Thyroid gland (tissue), 4 donors: Measurements from ENCODE around the gene RASSF4.

Experiments used
- CTCF ChIP-seq, 6 experiments: fragments of 200-600 bp in 3 of 6; fragments of 450-650 bp in 3 of 6; sonication (generic) in 3 of 6; IDR thresholded peaks; one replicate each; pipeline ENCODE4 v1.5.1; 2016 to 2019; ENCODE audit warnings: antibody characterized with exemption in 6 of 6, mild to moderate bottlenecking in 2 of 6, inconsistent platforms in 1 of 6, moderate library complexity in 1 of 6
- POLR2A ChIP-seq, 2 donors: fragments of 450-650 bp; IDR thresholded peaks; one replicate each; pipeline ENCODE4 v1.6.1; 2017; ENCODE audit warnings: antibody characterized with exemption in 2 of 2, mild to moderate bottlenecking in 2 of 2, moderate library complexity in 1 of 2

GRCh38 chr10:44916429-44916828 lies 43.2 kb upstream of the RASSF4 start:
- TF ChIP-seq CTCF (IDR thresholded peaks at IDR 0.05), result no peak
- TF ChIP-seq POLR2A (IDR thresholded peaks at IDR 0.05), result no peak
